K562 (cell line): ENCODE measurements around the gene KPNA1.

Source experiments
- ADNP ChIP-seq: fragments of 200-800 bp; sonication (Bioruptor generic); IDR thresholded peaks from 2 replicates; pipeline ENCODE4 v1.6.1; 2016; ENCODE audit warnings: missing genetic modification characterization, missing compliant biosample characterization
- BRCA1 ChIP-seq, 2 experiments: fragments of 450-650 bp in 1 of 2; sonication (generic) in 1 of 2; formaldehyde crosslinking in 1 of 2; IDR thresholded peaks; 2 replicates each; pipeline versions ENCODE4 v1.5.0 to v1.6.1; 2017 to 2020; ENCODE audit warnings: mild to moderate bottlenecking in 1 of 2, missing genetic modification reagents in 1 of 2
- CBX5 ChIP-seq: IDR thresholded peaks from 2 replicates; pipeline ENCODE4 v1.6.1; 2014; ENCODE audit warnings: low read depth, borderline replicate concordance
- EP300 ChIP-seq: IDR thresholded peaks from 2 replicates; pipeline ENCODE4 v1.6.1; 2012; ENCODE audit warnings: low read length, improper control_type of control experiment
- GABPA ChIP-seq: fragments of 200-800 bp; sonication (Bioruptor generic); conservative IDR thresholded peaks from 2 replicates; pipeline ENCODE4 v1.6.1; 2016; ENCODE audit warnings: low read depth, missing genetic modification characterization, missing compliant biosample characterization
- NCOA4 ChIP-seq: fragments of 450-650 bp; IDR thresholded peaks from 2 replicates; pipeline ENCODE4 v1.6.1; 2018; ENCODE audit warnings: mild to moderate bottlenecking; ENCODE audit not compliant: partially characterized antibody
- NFYB ChIP-seq: IDR thresholded peaks from 2 replicates; pipeline ENCODE4 v1.6.1; 2011; ENCODE audit warnings: mild to moderate bottlenecking, moderate library complexity; ENCODE audit not compliant: insufficient read length; ENCODE audit errors: extremely low read depth
- PATZ1 ChIP-seq: fragments of 250-450 bp; sonication (Bioruptor Pico); IDR thresholded peaks from 2 replicates; pipeline ENCODE4 v1.5.0; 2020; ENCODE audit warnings: mild to moderate bottlenecking, borderline replicate concordance
- POLR2A ChIP-seq: fragments of 450-650 bp; conservative IDR thresholded peaks from 2 replicates; pipeline ENCODE4 v1.6.1; 2016
- SMARCA4 ChIP-seq: fragments of 450-650 bp; IDR thresholded peaks from 2 replicates; pipeline ENCODE4 v1.6.1; 2016
- TF ChIP-seq, protein P1 (sequence below), 3 experiments: IDR thresholded peaks in 2 of 3; conservative IDR thresholded peaks in 1 of 3; 2 replicates each; pipeline ENCODE4 v1.5.1; 2011 to 2012; ENCODE audit warnings: low read length in 3 of 3, mild to moderate bottlenecking in 3 of 3, control low read depth in 2 of 3, improper control_type of control experiment in 1 of 3, inconsistent platforms in 1 of 3, low read depth in 1 of 3, mixed read lengths in 1 of 3, moderate library complexity in 1 of 3; ENCODE audit not compliant: insufficient read depth in 2 of 3

GRCh38 chr3:122498152-122498551 is 16.6 kb downstream of the KPNA1 start:
- TF ChIP-seq, protein P1, sequence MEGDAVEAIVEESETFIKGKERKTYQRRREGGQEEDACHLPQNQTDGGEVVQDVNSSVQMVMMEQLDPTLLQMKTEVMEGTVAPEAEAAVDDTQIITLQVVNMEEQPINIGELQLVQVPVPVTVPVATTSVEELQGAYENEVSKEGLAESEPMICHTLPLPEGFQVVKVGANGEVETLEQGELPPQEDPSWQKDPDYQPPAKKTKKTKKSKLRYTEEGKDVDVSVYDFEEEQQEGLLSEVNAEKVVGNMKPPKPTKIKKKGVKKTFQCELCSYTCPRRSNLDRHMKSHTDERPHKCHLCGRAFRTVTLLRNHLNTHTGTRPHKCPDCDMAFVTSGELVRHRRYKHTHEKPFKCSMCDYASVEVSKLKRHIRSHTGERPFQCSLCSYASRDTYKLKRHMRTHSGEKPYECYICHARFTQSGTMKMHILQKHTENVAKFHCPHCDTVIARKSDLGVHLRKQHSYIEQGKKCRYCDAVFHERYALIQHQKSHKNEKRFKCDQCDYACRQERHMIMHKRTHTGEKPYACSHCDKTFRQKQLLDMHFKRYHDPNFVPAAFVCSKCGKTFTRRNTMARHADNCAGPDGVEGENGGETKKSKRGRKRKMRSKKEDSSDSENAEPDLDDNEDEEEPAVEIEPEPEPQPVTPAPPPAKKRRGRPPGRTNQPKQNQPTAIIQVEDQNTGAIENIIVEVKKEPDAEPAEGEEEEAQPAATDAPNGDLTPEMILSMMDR (IDR thresholded peaks at IDR 0.05 in 2 of 3, conservative IDR thresholded peaks at IDR 0.05 in 1 of 3; ENCODE audit: insufficient read depth in 2 of 3, low read depth in 1 of 3, low read length in 3 of 3): no peak
- no peak for TF ChIP-seq NFYB
- no peak for TF ChIP-seq GABPA (tag)
- TF ChIP-seq BRCA1 (IDR thresholded peaks at IDR 0.05): no peak
- no peak for TF ChIP-seq BRCA1 (CRISPR knock-in tag; IDR thresholded peaks at IDR 0.05)
- TF ChIP-seq CBX5: no peak
- TF ChIP-seq NCOA4: no peak
- no peak for TF ChIP-seq EP300
- TF ChIP-seq PATZ1: no peak
- no peak for TF ChIP-seq SMARCA4
- TF ChIP-seq ADNP (tag): no peak
- no peak for TF ChIP-seq POLR2A
